Measurements from ENCODE around the gene GUCY2D.
"Not testable (repeated sequence)": the region's sequence is repeated elsewhere in the genome, so short reads cannot be mapped to it uniquely, and the experiment has no call there.

Gene GUCY2D

GRCh38 chr17:8001976-8002720 lies at the start of gene GUCY2D:
Gene GUCY2D, plus strand, starts transcription at chr17:8002615. Its CDS starts 433 bp downstream, at chr17:8003048.
- TF ChIP-seq CTCF (IDR thresholded peaks at IDR 0.05; ENCODE audit: control insufficient read depth, insufficient read depth, low read depth, low read length, missing control alignments) = no peak
- DNase-seq (ENCODE audit: low read depth) = no peak
- no peak within 1 kb of the TSS for H3K4me3 ChIP-seq (ENCODE audit: control insufficient read depth, low read depth, low read length)

- not testable (repeated sequence) for H3K4me3 ChIP-seq (ENCODE audit: control insufficient read depth, low read depth, low read length); DNase-seq (ENCODE audit: low read depth)
Measured at GRCh38 chr17:7953266-7953665, 49.1 kb upstream of the GUCY2D start.

- no peak for DNase-seq (ENCODE audit: low read depth)
- TF ChIP-seq CTCF (IDR thresholded peaks at IDR 0.05; ENCODE audit: control insufficient read depth, insufficient read depth, low read depth, low read length, missing control alignments) = no peak
- H3K4me3 ChIP-seq (ENCODE audit: control insufficient read depth, low read depth, low read length) = no peak overlapping the region
Measured at GRCh38 chr17:7955414-7956227, 46.8 kb upstream of the GUCY2D start.

- no peak for TF ChIP-seq CTCF (IDR thresholded peaks at IDR 0.05; ENCODE audit: control insufficient read depth, insufficient read depth, low read depth, low read length, missing control alignments)
- no peak overlapping the region for H3K4me3 ChIP-seq (ENCODE audit: control insufficient read depth, low read depth, low read length)
- no peak for DNase-seq (ENCODE audit: low read depth)
Measured at GRCh38 chr17:7956228-7956965, 46.0 kb upstream of the GUCY2D start.

- no peak for TF ChIP-seq CTCF (IDR thresholded peaks at IDR 0.05; ENCODE audit: control insufficient read depth, insufficient read depth, low read depth, low read length, missing control alignments)
- no peak for DNase-seq (ENCODE audit: low read depth)
- H3K4me3 ChIP-seq (ENCODE audit: control insufficient read depth, low read depth, low read length) = no peak overlapping the region
Measured at GRCh38 chr17:7959503-7960253, 42.7 kb upstream of the GUCY2D start.

GRCh38 chr17:7961421-7961820 lies 41.0 kb upstream of the GUCY2D start:
- no peak overlapping the region for H3K4me3 ChIP-seq (ENCODE audit: control insufficient read depth, low read depth, low read length)
- TF ChIP-seq CTCF (IDR thresholded peaks at IDR 0.05; ENCODE audit: control insufficient read depth, insufficient read depth, low read depth, low read length, missing control alignments) = no peak
- no peak for DNase-seq (ENCODE audit: low read depth)
